Measurements from ENCODE around the gene PELI2.

DNA sequence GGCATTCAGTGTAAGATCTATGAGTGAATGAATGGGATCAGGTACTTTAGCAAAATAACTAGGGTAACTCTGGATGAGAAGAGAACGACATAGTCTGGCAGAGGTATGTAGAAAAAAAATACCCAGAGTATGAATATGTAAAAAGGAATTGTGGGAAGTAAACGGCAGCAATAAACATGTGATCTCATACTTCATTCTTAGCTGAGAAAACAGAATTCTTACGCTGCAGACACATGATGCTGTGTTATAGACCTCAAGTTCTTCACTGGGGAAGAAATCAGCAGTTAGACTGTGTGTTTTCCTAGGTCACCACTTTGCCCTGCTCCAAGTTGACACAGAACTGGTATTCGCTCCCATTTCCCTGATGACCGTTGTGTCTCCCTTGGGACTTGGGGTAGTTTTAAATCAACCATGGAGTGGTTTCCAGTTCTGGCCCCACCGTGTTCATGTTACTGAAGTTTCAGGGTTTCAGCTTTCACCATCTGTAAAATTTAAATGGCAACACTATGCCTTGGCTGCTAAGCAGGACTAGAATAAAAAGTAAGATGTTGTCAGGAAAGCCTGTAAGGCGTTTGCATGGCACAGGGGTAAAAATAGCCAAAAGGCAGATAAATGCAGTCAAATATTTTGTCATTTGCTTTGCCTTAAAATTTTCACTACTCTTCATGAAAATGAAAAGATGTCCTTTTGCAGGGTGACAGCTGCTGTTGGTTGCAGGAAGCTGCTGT, 223.7 kb downstream of the PELI2 start:
- TF ChIP-seq POLR2A (IDR thresholded peaks at IDR 0.05; ENCODE audit: low read length), result no peak
- no peak for TF ChIP-seq GATA1 (IDR thresholded peaks at IDR 0.05; ENCODE audit: low read depth, low read length)
